G401 (cell line): ENCODE data around the gene SPRY4. TPM values are rescaled to one million over a fixed set of nuclear protein-coding genes. Genes with fewer than 3 reads are reported as not detected.
A peak's percentile ranks its signal among the peaks of the same experiment; 100 is the strongest.
"Not testable (repeated sequence)": the region's sequence is repeated elsewhere in the genome, so short reads cannot be mapped to it uniquely, and the experiment has no call there.

Experiments used
- DNase-seq: peaks from one replicate; pipeline ENCODE4 v3.0.0-alpha.2; 2015; ENCODE audit warnings: low spot score
- in situ Hi-C: cut with HindIII; loops from 2 replicates; pipeline ENCODE4 v1.10.0; 2016; ENCODE audit warnings: low sequenced_read_pairs, mixed read lengths
- total RNA-seq: library from RNA; depleted of rRNA; stranded (reverse); fragments of >200 nt; shearing (Covaris generic); gene quantifications from 2 replicates; pipeline ENCODE4 v1.2.3, GENCODE V29; 2014; rRNA removed

The SPRY4 gene
- total RNA-seq, 1 experiment from 2014 or later: 7.9 TPM

- no peak for DNase-seq
- in situ Hi-C loops: no loop called here
Observed at GRCh38 chr5:142283304-142283703, 41.5 kb downstream of the SPRY4 start.

- in situ Hi-C loops: no loop called here
- DNase-seq: no peak
Observed at GRCh38 chr5:142281966-142282365, 42.9 kb downstream of the SPRY4 start.

- in situ Hi-C loops: no loop called here
- DNase-seq: no peak
Observed at GRCh38 chr5:142281008-142281367, 43.8 kb downstream of the SPRY4 start.

- in situ Hi-C loops: no loop called here
- DNase-seq: peak; percentile 23
Observed at GRCh38 chr5:142280066-142281007, 44.5 kb downstream of the SPRY4 start.

- DNase-seq: no peak
Observed at GRCh38 chr5:142278627-142279026, 46.2 kb downstream of the SPRY4 start.

GRCh38 chr5:142277796-142278195 is 47.0 kb downstream of the SPRY4 start:
- in situ Hi-C loops: no loop called here
- no peak for DNase-seq

More at GRCh38 chr5:142278627-142279026, 46.2 kb downstream of the SPRY4 start:
- in situ Hi-C loops: no loop called here

GRCh38 chr5:142276517-142276916 is 48.3 kb downstream of the SPRY4 start:
- DNase-seq: no peak
- in situ Hi-C loops: no loop called here

- in situ Hi-C loops: no loop called here
- no peak for DNase-seq
Observed at GRCh38 chr5:142275496-142275895, 49.3 kb downstream of the SPRY4 start.

- in situ Hi-C loops, DNase-seq: not testable (repeated sequence)
Observed at GRCh38 chr5:142272596-142272995, 52.2 kb downstream of the SPRY4 start.

- in situ Hi-C loops, DNase-seq: not testable (repeated sequence)
Observed at GRCh38 chr5:142264084-142264483, 60.7 kb downstream of the SPRY4 start.

- in situ Hi-C loops: no loop called here
- no peak for DNase-seq
Observed at GRCh38 chr5:142263346-142263745, 61.5 kb downstream of the SPRY4 start.

GRCh38 chr5:142262683-142263082 is 62.1 kb downstream of the SPRY4 start:
- in situ Hi-C loops: no loop called here
- DNase-seq: no peak

Other genes with a start within 250 kb of the SPRY4 start
- gene NDFIP1, start 216.2 kb downstream of the SPRY4 start, total RNA-seq: 86.2 and 87.1 TPM in 2 replicates